ENCODE data around the gene ZNF236. TPM values are rescaled to one million over a fixed set of nuclear protein-coding genes. Genes with fewer than 3 reads are reported as not detected.

ZNF236 gene
- total and polyA plus RNA-seq, 2 of the 13 experiments (the other 11 are each of a cell fraction or from before 2014, with no cell fraction given): 3.0 to 7.2 TPM

- TF ChIP-seq PRDM10 (CRISPR knock-in tag; IDR thresholded peaks at IDR 0.05; ENCODE audit: low read depth): no peak
- TF ChIP-seq IKZF4 (CRISPR knock-in tag; IDR thresholded peaks at IDR 0.05; ENCODE audit: borderline replicate concordance, low read depth, not compliant biosample characterization): no peak
- TF ChIP-seq FOXO1 (CRISPR knock-in tag; IDR thresholded peaks at IDR 0.05): no peak
- TF ChIP-seq MTF2 (CRISPR knock-in tag; IDR thresholded peaks at IDR 0.05; ENCODE audit: borderline replicate concordance): no peak
- no peak for TF ChIP-seq MIER3 (CRISPR knock-in tag; IDR thresholded peaks at IDR 0.05; ENCODE audit: borderline replicate concordance)
- no peak for TF ChIP-seq ELK4 (CRISPR knock-in tag; IDR thresholded peaks at IDR 0.05; ENCODE audit: borderline replicate concordance)
- no peak for TF ChIP-seq STAT5B (CRISPR knock-in tag; IDR thresholded peaks at IDR 0.05)
- TF ChIP-seq ZFP91 (CRISPR knock-in tag; IDR thresholded peaks at IDR 0.05; ENCODE audit: borderline replicate concordance): no peak
- no peak for TF ChIP-seq ZNF232 (CRISPR knock-in tag; IDR thresholded peaks at IDR 0.05; ENCODE audit: borderline replicate concordance)
- TF ChIP-seq ZBTB40 (IDR thresholded peaks at IDR 0.05): no peak
- TF ChIP-seq ZBTB40 (CRISPR knock-in tag; IDR thresholded peaks at IDR 0.05): no peak
- no peak for TF ChIP-seq ISX (CRISPR knock-in tag; conservative IDR thresholded peaks at IDR 0.05)
Measured at GRCh38 chr18:76875390-76876325, 53.3 kb downstream of the ZNF236 start (continued).
